GM18867 (cell line): ENCODE measurements around the gene TMEM140.

Experiments
- ATAC-seq: cut with Tn5 transposase; IDR thresholded peaks from one replicate; pipeline ENCODE4 v1.9.1; 2021; ENCODE audit warnings: mild to moderate bottlenecking, moderate library complexity; ENCODE audit not compliant: unreplicated experiment

Gene TMEM140

DNA sequence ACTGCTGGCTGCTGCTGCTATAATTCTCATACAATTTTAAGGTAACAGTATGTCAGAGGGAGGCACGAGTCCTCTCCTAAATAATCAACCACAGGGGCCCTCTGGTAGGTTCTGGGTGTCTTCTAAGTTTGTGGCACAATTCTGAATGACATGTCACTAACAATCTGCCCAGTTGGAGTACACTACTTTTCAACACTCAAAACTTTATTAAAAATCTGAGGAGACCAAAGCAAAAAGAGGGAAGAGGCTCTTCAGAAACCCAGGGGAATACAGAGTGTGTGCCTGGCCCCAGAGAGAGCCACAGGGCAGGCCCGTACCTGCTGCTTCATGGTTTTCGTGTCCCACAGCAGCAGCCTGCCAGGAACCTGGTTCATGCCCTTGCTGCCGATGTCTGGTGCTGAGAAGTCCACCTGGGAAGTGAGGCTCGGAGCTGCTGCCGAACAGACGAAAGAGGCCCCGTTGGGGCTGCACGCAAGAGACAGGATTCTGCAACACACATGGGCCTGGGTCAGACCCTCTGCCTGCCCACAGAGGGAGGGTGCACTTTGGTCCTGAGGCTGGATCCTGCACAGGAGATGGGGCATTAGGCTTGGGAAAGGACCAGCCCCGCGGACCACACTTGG lies 45.2 kb downstream of the TMEM140 start:
- ATAC-seq = no peak

DNA sequence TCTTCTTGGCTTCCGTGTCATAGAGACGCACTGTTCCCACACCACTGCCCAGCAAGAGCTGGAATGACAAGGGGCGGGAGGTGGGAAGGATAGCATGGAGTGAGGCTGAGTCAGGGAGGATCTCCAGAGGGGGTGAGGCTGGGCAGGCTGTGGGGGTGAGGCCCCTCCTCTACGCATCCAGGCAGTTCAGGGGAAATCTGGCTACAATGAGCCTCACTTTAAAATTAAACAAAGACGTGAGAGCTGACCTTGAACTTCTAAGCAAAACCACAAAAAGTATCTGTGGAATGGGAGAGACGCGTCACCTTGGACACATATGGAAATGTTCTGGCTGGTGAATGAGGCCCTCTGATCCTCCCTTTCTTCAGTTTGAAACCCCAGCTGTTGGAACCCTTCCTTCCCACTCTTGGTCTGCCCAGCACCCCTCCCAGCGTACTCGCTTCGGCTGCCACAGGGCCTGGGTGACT lies 45.8 kb downstream of the TMEM140 start:
- ATAC-seq = no peak

DNA sequence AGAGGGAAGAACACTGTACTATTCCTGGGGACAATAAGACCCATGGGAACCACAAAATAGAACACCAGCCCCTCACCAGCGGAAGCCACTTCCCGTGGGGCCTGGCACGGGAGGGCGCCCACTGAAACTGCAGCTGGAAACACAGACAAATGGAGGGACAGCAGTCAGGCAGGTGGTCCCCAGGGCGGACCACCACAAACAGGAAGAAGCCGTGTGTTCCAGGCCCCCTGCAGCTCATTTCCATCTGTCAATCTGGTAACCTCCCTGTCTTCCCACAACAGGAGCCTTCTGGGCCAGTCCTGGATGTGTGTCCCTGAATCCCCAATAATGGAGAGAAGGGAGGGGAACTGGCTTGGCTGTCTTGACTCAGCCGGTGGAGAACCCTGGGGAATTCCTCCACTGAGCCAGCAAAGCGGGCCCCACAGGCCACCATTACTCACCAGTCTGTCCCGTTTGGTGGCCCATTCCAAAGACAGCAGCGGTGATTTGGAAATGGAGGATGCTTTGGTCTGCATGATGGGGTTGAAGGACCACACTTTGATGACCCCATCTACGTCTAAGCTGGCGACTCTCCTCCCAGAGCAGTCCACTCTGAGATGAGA lies 46.7 kb downstream of the TMEM140 start:
- no peak for ATAC-seq

DNA sequence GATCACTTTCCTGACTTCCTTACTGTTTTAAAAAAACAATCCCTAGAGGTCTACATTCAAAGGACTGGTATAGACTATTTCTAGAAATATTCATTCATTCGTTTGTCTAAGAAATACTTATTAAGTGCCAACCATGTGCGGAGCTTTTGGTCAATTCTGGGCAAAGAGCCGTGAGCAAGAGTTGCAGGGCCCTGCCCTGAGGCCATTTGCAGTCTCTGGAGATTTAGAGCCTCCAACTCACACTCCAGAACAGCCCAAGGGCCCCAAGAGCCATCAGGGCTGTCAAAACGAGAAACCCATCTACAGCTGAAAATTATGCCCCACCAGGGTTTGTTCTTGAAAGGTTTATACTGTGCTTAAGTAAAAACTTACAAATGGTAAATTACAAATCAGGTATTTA lies 47.3 kb downstream of the TMEM140 start:
- ATAC-seq = no peak

DNA sequence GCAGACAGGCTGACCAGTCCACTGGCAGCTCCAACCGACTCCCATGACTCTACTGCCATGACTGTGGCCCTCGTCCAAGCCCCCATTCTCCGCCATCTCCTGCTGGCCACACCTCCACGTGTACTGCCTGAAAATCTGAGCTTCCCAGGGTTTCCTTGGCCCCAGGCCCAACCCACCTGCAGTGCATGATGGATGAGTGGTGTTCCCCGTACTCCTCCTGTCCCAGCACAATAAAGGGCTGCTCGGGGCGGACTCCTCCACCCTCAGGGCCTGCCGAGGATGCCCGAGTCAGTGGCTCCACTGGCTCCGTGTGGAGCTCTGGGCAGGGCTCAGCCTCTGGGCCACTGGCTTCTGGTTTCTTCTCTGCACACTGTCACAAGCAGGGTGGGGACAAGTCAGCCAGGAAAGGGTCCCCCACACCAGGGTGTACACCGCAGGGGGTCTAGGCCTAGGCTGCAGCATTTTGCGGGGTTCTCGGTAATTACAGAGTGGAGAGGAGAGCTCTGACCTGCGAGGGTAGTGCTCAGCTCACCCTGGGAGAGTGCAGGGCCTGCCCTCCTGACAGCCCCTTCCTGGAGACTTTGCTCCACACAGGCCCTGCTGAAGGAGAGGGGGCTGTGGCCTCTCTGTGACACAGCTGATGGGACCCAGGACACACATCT lies 48.2 kb downstream of the TMEM140 start:
- ATAC-seq = no peak

DNA sequence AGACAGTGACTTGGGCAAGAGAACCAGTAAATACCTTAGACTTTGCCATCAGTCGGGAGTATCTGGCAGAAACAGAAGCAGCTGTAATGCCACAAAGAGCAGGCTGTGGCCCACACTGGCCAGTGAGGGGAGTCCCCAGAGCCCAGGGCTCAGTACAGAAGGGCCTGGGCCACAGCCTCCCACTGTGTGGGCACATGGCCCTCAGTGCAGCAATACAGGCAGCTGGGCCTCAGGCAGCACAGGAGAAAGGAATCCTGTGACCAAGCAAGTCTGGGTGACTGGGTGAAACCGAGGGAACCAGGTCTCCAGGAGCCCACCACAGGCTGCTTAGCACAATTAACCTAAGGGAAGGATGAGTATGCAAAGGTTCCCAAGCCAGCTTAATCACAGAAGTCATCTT lies 49.5 kb downstream of the TMEM140 start:
- ATAC-seq = no peak

DNA sequence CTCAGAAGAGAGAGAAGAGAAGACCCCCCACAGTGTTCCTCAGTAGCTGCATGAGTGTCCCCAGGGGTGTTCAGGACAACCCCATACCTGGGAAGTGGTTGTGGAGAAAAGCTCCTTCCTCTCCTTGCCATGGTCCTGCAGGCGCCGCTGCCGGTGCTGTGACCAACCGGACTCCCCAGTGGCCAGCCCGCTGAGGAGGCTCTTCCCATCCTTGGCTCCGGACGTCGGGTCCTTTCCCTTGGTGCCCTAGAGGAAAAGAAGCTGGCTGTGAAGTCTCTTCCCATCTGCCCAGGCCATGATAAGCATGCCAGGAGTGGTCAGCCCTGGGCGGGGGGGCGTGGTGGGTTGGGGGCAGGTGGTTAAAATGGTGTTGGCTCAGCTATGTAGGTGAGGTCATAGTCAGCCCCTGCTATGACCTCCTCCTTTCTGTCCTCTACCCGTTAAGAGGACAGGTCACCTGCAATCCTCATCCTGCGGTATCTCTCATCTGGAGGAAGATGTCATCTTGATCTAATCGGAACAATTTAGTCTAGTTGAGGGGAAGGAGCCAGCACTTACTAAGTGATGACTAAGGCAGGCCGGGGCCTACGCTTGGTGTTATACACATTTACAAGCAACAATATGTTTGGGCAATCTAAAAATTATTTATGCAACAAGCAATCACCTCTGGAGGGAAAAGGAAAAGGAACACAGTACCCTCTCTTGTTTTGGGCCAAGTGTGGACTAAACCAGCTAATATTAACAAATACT lies 50.2 kb downstream of the TMEM140 start:
- ATAC-seq = no peak

DNA sequence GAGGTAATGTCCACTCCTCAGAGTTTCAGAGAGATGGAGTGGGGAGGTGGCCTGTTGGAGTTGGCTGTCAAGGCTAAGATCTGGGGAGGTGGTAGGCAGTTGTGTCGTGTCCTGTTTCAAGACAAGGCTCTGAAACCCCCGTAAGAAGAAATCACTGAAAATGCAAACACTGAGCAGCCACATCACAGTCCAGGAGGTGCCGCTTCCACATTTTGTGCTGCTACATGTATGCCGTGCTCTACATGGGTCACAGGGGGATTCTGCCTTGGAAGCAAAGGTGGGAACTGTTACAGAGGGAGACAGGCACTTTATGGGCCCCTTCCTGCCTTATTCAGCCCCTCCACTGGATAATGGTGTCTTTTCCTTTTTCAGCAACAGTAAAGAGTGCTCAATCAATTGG lies 51.6 kb downstream of the TMEM140 start:
- ATAC-seq = no peak

DNA sequence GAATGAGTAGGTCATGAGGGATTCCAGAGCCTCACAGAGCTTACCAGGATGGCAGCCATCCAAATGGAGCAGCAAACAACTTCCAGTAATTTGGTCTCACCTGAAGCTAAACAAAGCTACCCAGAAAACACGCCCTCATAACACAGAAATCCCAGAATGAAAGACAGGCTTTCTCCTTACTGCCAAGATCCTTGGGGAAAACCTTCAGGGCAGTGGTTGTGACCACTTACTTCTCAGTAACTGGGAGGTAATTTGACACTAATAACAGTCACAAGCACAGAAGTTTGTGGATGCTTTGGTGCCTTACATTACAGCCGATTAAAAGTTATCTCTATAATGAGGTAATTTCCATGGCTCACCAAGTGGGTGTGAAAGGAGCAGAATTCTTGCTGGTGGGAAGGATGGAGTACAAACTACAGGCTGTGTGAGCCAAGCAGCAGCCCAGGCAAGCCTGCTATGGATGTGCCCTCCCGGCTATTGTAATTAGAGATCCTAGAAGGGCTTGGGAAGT lies 53.0 kb downstream of the TMEM140 start:
- no peak for ATAC-seq

DNA sequence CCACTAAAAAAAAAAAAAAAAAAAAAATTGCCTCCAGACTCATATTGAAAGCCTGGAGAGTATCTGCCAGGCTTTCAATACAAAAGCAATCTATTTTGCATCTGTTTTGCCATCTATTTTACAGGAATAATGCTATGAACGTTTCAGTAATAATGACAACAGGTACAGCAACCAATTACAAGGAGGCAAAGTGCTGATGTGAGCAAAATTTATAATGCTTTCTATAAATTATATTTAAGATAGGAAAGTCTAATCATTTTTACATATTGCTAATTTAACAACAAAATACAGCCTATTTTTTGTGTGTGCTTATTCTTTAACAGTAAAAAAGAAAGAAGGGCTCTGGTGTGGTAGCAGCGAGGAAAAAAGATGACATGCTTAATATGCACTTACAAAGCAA lies 53.5 kb downstream of the TMEM140 start:
- ATAC-seq = no peak

DNA sequence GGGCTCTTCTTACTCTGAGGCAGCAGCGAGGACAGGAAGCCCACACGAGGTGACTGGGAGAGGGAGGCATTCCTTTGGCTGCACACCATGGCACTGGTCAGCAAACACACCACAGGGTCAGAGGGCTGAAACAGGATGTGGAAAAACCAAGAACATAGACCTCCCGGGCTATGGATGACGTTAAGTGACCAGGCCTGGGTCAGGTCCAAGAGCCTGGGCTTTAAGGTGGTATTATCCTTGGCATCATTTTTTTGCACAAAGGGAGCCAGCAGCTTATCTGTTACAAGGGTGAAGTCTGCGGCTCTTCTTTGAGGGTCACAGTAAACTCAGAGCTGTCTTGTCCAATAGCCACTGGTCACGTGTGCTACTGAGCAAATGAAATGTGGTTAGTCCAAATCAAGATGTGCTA lies 56.5 kb downstream of the TMEM140 start:
- ATAC-seq = no peak

DNA sequence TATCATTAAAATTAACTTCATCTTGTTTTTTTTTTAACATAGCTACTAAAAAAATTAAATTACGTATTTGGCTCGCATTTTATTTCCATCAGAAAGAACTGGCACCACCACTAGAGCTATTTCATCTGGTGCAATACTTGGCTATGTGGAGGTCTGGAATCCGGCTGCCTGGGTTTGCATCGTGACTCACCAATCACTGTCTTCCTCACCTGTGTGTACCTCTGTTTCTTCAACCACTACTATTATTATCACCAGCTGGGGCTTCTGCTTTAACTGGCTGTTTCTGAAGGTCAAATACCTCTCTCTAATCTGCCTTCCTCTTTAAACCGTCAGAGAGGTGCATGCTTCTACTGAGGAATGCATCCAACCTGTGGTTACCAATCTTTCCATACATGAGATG lies 57.0 kb downstream of the TMEM140 start:
- ATAC-seq = no peak

DNA sequence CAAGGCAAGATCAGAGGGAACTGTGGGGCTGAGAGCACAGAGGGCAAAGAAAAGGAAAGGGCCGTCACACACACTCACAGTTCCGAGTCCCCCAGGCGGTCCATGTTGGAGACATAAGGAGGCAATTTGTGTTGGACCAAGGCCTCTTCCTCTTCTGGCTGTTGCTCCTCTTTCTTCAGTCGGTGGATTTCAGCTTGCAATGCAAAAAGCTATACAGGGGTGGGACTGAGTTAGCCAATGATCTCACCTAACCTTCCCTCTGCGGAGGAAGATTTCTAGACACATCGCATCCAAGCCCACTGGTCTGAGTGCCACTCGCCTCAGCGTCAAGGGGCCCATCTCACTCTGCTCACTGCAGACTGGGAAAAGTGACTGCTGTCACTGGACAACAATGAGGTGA lies 58.0 kb downstream of the TMEM140 start:
- no peak for ATAC-seq

DNA sequence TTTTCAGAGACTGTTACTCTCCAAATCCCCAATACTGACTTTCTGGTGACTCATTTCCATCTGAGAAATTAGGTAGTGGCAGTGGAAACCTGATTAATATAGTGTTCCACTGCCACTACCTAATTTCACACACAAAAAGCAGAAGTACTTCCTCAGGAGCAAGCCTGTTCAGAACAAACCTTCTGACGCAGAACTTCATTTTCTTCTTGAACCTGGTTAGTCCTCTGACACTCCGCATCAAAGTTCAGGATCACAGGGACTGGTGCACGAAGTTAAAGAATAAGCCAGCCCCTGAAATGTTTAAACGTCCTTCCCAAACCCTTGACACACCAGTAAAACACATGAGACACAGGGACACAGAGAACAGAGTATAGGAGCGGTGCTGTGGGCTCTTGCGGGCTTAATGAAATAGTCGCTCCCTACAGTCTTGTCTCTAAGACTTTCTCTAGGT lies 59.1 kb downstream of the TMEM140 start:
- ATAC-seq = peak; percentile 30

DNA sequence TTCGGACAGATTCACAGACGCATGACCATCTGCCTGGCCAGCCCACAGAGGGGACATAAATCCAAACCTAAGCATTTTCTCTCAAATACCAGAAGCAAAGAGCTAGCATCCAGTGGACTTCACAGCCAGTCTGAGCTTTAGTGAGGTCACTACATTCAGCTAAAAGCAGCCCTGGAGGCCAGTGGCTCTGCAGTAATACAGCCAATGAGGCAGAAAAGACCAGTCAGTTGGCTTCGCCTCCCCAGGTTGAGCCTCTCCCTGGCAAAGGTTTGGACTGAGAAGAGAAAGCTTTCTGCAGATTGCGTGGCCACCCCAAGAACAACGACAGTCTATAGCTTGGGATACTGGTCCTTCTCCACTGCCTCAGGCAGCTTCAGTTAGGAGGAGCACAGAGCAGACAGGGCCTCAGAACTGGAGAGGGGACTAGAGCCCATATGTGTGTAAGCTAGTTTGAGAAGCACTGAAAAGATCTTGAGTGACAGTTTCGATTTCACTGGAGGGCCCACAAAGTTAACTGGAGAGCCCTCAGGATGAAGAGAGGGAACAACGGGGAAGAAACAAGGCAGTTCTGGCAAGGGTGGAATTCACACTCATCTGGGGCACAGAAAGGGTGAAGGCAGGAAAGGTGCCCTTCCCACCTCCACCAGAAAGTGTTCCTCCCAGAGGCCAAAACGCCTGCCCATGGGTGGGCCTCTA lies 59.7 kb downstream of the TMEM140 start:
- ATAC-seq = peak; percentile 16

DNA sequence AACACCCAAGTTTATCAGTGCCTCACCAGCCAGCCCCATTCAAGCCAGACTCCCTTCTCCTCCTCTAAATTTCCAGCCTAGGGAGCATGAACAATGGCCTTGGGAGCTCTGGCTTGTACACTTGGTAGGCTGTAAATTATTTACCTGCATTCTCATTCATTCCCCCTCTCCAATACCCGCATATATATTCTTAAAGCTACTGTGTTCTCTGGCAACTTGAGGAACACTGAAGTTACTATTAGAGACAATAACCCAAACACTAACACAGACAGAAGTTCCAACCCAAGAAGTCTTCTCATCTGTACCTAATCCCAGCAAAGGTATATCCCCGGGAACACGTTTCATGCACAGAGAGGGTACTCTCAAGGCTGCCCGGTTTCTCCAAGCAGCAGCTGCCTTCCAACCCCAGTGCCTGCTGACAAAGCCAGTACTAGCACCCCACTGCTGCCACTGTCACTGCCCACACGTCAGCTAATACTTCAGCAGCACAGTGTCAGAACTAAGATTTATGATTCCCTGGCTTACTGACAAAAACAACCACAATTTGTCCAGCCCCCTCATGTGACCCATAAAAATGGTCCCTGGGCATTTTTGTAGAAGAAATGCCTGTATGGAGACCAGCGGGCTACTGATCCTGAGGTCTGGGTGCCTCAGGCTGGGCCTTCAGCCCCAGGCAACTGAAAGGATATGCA lies 60.4 kb downstream of the TMEM140 start:
- no peak for ATAC-seq

DNA sequence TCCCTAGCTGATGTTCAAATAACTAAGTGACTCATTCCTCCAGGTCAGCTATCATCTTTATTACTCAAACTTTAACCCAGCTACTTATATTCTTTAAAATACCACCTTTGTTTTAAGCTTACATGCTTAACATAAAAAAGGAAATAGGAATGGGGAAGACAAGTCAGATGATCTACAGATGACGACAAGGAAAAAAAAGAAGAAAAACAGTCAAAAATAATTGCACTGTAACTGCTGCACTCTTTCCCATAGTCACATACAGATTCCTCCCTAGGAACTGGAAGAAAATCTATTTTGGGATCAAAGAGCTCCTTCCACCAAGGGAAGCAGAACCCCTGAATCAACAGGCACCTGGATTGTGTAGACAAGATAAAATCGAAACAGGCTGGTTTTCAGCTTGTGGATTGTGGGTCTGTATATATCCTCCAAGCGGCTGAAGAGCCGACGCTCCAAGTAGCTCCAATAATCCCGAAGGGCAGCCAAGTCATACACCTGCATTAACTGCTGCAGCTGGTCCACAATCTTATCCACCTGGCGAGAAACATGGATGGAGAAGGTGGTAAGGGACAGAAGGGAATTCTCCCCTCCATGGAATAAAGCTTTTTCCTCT lies 61.5 kb downstream of the TMEM140 start:
- ATAC-seq = no peak

DNA sequence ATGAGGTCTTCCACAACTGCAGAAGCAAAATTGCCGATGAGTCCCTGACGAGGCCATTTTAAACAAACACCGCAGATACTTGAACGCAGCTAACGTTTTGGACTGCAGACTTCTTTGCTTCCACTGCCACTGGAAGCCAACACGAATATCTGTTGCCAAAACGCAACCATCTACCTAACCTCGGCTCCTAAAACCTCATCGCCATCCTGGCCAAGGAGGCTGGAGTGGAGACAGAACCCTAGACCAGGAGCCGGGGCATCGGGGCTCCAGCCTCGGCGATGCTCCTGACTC lies 63.0 kb downstream of the TMEM140 start:
- ATAC-seq = no peak

DNA sequence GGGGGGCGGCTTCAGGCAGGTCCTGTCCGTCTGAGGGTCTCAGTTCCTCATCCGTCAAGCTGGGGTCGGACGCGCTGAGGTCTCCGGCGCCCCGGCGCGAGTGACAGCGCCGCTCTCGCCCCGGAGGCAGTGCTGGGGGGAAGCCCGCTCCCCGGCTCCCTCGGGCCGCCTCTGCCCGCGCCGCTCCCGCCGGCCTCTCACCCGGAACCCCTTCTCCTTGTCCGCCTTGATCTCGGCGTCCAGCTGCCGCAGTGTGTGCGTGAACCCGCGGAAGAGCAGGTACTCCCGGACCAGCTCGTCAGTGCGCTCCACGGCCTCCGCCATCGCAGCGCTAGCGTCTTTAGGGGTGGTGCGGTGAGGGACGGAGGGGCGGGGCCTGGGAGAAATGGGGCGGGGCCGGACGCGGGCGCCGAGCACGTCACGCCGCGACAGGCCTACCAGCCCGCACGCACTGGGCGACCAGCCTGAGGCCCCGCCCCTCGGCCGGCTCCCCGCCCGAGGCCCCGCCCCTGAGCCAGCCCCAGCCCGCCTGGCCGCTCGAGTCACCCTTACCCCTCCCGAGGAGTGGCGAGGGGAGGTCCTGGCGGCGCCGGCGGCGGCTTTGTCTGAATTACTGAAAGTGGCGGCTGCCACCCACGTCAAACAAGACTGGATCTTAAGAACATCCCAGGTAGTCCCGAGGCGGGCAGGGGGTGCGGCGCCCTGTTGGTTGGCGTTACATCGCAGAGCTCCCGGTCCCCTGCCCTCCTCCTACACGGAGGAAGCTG lies 63.5 kb downstream of the TMEM140 start, which contains the start of gene WDR91:
Gene WDR91, minus strand, starts transcription at position 348 of the 767 bp plus-strand sequence. Its CDS starts 24 bp downstream, at position 324.
- ATAC-seq = peak; percentile 75
